GM12878 (cell line): ENCODE results near the gene PKHD1. TPM values are rescaled to one million over a fixed set of nuclear protein-coding genes. Genes with fewer than 3 reads are reported as not detected.

Source experiments
- ATAC-seq: fragments of 200-7000 bp; cut with Tn5 transposase; 3 replicates; pipeline ENCODE4 v1.9.1; 2020; ENCODE audit warnings: mild to moderate bottlenecking, moderate library complexity
- BruUV-seq: library from RNA; stranded (reverse); fragments of 400-500 nt; replicated peaks from 2 replicates; lab custom pipeline; 2021; lab: Mats Ljungman, UMichigan
- CTCF ChIA-PET: fragments of 300-600 bp; sonication (Branson Sonifier 250); formaldehyde crosslinking; extraction: SDS; loops from one replicate; lab custom pipeline; 2021; ENCODE audit warnings: inconsistent platforms; lab: Yijun Ruan, JAX
- POLR2A ChIA-PET: fragments of 350-600 bp; formaldehyde crosslinking; extraction: SDS; loops from one replicate; lab custom pipeline; 2021; ENCODE audit warnings: inconsistent platforms; lab: Charles Lee
- RAD21 ChIA-PET: fragments of 300-600 bp; sonication (Branson Sonifier 250); formaldehyde crosslinking; loops from one replicate; lab custom pipeline; 2023; ENCODE audit warnings: antibody characterized with exemption; ENCODE audit not compliant: unreplicated experiment; lab: Charles Lee
- SMC1A ChIA-PET: fragments of 300-600 bp; sonication (Branson Sonifier 250); formaldehyde crosslinking; loops from one replicate; lab custom pipeline; 2023; ENCODE audit not compliant: unreplicated experiment, uncharacterized antibody; lab: Charles Lee
- DNase-seq: peaks from one replicate; pipeline ENCODE4 v3.0.0-alpha.2; 2011; ENCODE audit warnings: low read depth, low spot score
- FAIRE-seq: peaks from 3 replicates; lab custom pipeline; 2011; peaks lifted over from hg19 to GRCh38; lab: Jason Lieb, UNC
- H2AFZ ChIP-seq: 2 replicates; pipeline ENCODE4 v1.6.0; 2011; ENCODE audit warnings: low read depth, low read length, control low read depth; ENCODE audit not compliant: control insufficient read depth
- H3K27ac ChIP-seq: 2 replicates; pipeline ENCODE4 v1.5.1; 2011; ENCODE audit warnings: control low read depth; ENCODE audit not compliant: control insufficient read depth, insufficient read depth
- H3K27me3 ChIP-seq, 2 experiments: replicated peaks in 1 of 2; 2 replicates each; pipeline versions ENCODE4 v1.6.0 to v1.6.1; 2011; ENCODE audit warnings: low read length in 1 of 2; ENCODE audit not compliant: control insufficient read depth in 2 of 2, insufficient read depth in 2 of 2
- H3K36me3 ChIP-seq, 2 experiments: 2 replicates each; pipeline ENCODE4 v1.5.1; 2011; ENCODE audit warnings: low read length in 1 of 2; ENCODE audit not compliant: control insufficient read depth in 2 of 2, insufficient read depth in 2 of 2
- H3K4me1 ChIP-seq: 2 replicates; pipeline ENCODE4 v1.6.1; 2011; ENCODE audit warnings: mild to moderate bottlenecking, low read length, moderate library complexity, mixed read lengths; ENCODE audit not compliant: control insufficient read depth, insufficient read depth
- H3K4me2 ChIP-seq: 2 replicates; pipeline ENCODE4 v1.6.0; 2011; ENCODE audit warnings: control low read depth; ENCODE audit not compliant: control insufficient read depth, insufficient read depth
- H3K4me3 ChIP-seq: fragments of 200-600 bp; sonication (generic); 2 replicates; pipeline ENCODE4 v1.5.1; 2016
- H3K79me2 ChIP-seq: 2 replicates; pipeline ENCODE4 v1.6.0; 2011; ENCODE audit warnings: low read length; ENCODE audit not compliant: control insufficient read depth, insufficient read depth
- H3K9ac ChIP-seq: 2 replicates; pipeline ENCODE4 v1.8.0; 2011; ENCODE audit warnings: low read length, control low read depth, mixed read lengths; ENCODE audit not compliant: control insufficient read depth, insufficient read depth
- H3K9me3 ChIP-seq: replicated peaks from 3 replicates; pipeline ENCODE4 v1.5.1; 2011; ENCODE audit warnings: mild to moderate bottlenecking, low read length; ENCODE audit not compliant: control insufficient read depth, insufficient read depth
- H4K20me1 ChIP-seq: 2 replicates; pipeline ENCODE4 v1.6.0; 2011; ENCODE audit not compliant: control insufficient read depth, insufficient read depth
- EED ChIP-seq: sonication (generic); IDR thresholded peaks from 2 replicates; pipeline ENCODE4 v1.6.1; 2016; ENCODE audit warnings: antibody characterized with exemption, low read depth
- GATAD2B ChIP-seq: fragments of 450-650 bp; conservative IDR thresholded peaks from 2 replicates; pipeline ENCODE4 v1.6.1; 2017; ENCODE audit warnings: low read depth, mild to moderate bottlenecking, moderate library complexity
- IRF4 ChIP-seq: IDR thresholded peaks from 2 replicates; pipeline ENCODE4 v1.6.1; 2011; ENCODE audit warnings: low read depth, low read length
- MTA2 ChIP-seq: fragments of 450-650 bp; IDR thresholded peaks from 2 replicates; pipeline ENCODE4 v1.6.1; 2016; ENCODE audit warnings: low read depth, mild to moderate bottlenecking, moderate library complexity
- NR2C1 ChIP-seq: fragments of 450-650 bp; IDR thresholded peaks from 2 replicates; pipeline ENCODE4 v1.6.1; 2017; ENCODE audit warnings: antibody characterized with exemption, mild to moderate bottlenecking, moderate library complexity
- RFX5 ChIP-seq: IDR thresholded peaks from 2 replicates; pipeline ENCODE4 v1.6.1; 2011; ENCODE audit warnings: low read depth, low read length, improper control_type of control experiment
- SIX5 ChIP-seq: IDR thresholded peaks from 2 replicates; pipeline ENCODE4 v1.6.1; 2011; ENCODE audit warnings: mild to moderate bottlenecking, low read depth, low read length, moderate library complexity; ENCODE audit not compliant: severe bottlenecking
- TAF1 ChIP-seq: IDR thresholded peaks from 2 replicates; pipeline ENCODE4 v1.6.1; 2011; ENCODE audit warnings: mild to moderate bottlenecking, low read depth, low read length, borderline replicate concordance
- ZBED1 ChIP-seq: IDR thresholded peaks from 2 replicates; pipeline ENCODE4 v1.6.1; 2016; ENCODE audit warnings: borderline replicate concordance
- ZNF622 ChIP-seq: fragments of 450-650 bp; IDR thresholded peaks from 2 replicates; pipeline ENCODE4 v1.6.1; 2017; ENCODE audit warnings: mild to moderate bottlenecking, inconsistent platforms
- in situ Hi-C: fragments of 300-500 bp; cut with MboI; formaldehyde crosslinking; loops from 9 replicates; pipeline ENCODE4 v1.14.3; 2018; ENCODE audit warnings: mixed read lengths
- intact Hi-C: fragments of 100-400 bp; cut with micrococcal nuclease; formaldehyde crosslinking; loops from one replicate; pipeline ENCODE4 v1.14.2; 2022; ENCODE audit not compliant: unreplicated experiment
- polyA plus RNA-seq, 11 experiments: library from polyadenylated mRNA; depleted of rRNA in 4 of 11; unstranded in 6 of 11; stranded (reverse) in 5 of 11; fragments of >200 nt; fragmentation: Nextera tagmentation in 4 of 11; fragmentation: Illumina TruSeq in 1 of 11; extraction: Ambion mirVana in 4 of 11; extraction: Trizol in 1 of 11; gene quantifications; 1 replicate in 1 of 11; 2 replicates in 10 of 11; pipeline versions ENCODE4 v1.2.1 to v1.2.3, GENCODE V29; 2011 to 2016; ENCODE audit warnings: inconsistent platforms in 2 of 11, missing spikeins in 2 of 11, low read depth in 1 of 11
- total RNA-seq, 4 experiments: library from RNA; depleted of rRNA in 3 of 4; stranded (reverse); fragments of >200 nt in 3 of 4; fragmentation: Illumina TruSeq in 1 of 4; extraction: Trizol in 1 of 4; gene quantifications; 2 replicates each; pipeline versions ENCODE4 v1.2.1 to v1.2.3, GENCODE V29; 2013 to 2021
- TF ChIP-seq, protein P1 (sequence below): fragments of 450-650 bp; IDR thresholded peaks from 2 replicates; pipeline ENCODE4 v1.6.1; 2018; ENCODE audit warnings: mild to moderate bottlenecking, low read depth, moderate library complexity; ENCODE audit not compliant: partially characterized antibody

The PKHD1 gene
- total and polyA plus RNA-seq, 10 of the 15 experiments (the other 5 are each of a cell fraction or from before 2014, with no cell fraction given), result under 0.01 to 0.90 (median 0.02) TPM; not detected in 1

DNA sequence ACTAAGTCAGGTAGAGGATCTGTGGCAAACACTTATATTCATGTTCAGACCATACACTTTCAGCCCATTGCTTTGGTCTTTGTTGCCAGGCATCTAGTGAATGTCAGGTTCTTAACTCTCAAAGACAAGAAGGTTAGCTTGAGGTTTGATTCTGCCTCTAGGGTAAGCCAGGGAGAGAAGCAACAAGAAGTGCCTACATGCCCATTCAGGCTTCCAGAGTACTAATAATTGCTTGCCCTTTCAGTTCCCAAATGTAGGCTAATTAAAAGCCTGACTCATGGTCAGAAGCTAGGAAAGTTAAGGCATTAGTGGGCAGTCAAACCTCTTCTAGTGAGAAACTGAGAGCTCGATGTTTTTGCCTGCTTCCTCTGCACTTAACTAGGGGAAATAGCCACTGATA is 492.4 kb downstream of the PKHD1 start (continued):
- TF ChIP-seq, protein P1, sequence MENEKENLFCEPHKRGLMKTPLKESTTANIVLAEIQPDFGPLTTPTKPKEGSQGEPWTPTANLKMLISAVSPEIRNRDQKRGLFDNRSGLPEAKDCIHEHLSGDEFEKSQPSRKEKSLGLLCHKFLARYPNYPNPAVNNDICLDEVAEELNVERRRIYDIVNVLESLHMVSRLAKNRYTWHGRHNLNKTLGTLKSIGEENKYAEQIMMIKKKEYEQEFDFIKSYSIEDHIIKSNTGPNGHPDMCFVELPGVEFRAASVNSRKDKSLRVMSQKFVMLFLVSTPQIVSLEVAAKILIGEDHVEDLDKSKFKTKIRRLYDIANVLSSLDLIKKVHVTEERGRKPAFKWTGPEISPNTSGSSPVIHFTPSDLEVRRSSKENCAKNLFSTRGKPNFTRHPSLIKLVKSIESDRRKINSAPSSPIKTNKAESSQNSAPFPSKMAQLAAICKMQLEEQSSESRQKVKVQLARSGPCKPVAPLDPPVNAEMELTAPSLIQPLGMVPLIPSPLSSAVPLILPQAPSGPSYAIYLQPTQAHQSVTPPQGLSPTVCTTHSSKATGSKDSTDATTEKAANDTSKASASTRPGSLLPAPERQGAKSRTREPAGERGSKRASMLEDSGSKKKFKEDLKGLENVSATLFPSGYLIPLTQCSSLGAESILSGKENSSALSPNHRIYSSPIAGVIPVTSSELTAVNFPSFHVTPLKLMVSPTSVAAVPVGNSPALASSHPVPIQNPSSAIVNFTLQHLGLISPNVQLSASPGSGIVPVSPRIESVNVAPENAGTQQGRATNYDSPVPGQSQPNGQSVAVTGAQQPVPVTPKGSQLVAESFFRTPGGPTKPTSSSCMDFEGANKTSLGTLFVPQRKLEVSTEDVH, result no peak
- no peak for TF ChIP-seq NR2C1
- TF ChIP-seq ZNF622, result no peak
- TF ChIP-seq RFX5, result no peak
- TF ChIP-seq SIX5, result no peak
- TF ChIP-seq TAF1, result no peak
- TF ChIP-seq ZBED1, result no peak
- no peak for TF ChIP-seq IRF4

DNA sequence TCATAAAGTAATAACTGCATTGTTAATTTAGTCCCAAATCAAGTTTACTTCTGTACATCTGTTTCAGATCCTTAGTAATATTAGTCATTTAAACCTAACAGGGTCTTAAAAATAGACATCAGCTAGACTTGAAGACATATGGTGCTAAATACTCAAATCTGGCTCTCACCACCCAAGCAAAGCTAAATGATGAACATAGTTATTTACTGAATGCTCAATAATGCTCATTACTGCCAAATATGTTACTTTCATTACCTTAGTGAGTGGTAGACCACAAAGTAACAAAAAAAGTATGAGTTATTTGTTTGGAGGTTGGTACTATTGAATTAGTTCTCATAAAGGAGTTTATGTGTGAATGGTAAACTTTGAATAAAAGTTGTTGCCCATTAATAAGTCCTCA is 502.1 kb downstream of the PKHD1 start:
- Histone ChIP-seq H3K4me3 (no peak overlapping the region), H3K36me3 (no peaks in the 10 kb centered on the region), H3K4me2 (no peak overlapping the region), H3K9me3 (no peaks in the 10 kb centered on the region), H4K20me1 (no peaks in the 10 kb centered on the region), H3K9ac (no peak overlapping the region), H3K27ac (no peak overlapping the region), H3K27me3 (no peaks in the 10 kb centered on the region), H3K79me2 (no peaks in the 10 kb centered on the region), H2AFZ (no peak overlapping the region), H3K4me1 (no peaks in the 10 kb centered on the region)
- FAIRE-seq (no peak), DNase-seq (no peak), ATAC-seq (peak; percentile 40)
- POLR2A ChIA-PET, result no interaction called here
- BruUV-seq, result no TSS peak
- SMC1A ChIA-PET, result interaction anchor here (1.5 to 2.5 kb wide), 2 partner anchors 9 to 19 kb away, joined by 4 to 11 read pairs; no protein-coding TSS in a partner anchor
- CTCF ChIA-PET, result no interaction called here
- TF ChIP-seq GATAD2B (no peak), EED (no peak), MTA2 (peak; percentile 70; the same call in 1 of the 2 replicates)
- intact Hi-C loops, result no loop called here
- in situ Hi-C loops, result no loop called here
- RAD21 ChIA-PET, result interaction anchor here (0.8 kb wide), 1 partner anchor 22 kb away, joined by 3 read pairs; no protein-coding TSS in a partner anchor
